Thyroid gland (tissue), 4 donors: ENCODE results near the gene WNT5B. TPM values are rescaled to one million over a fixed set of nuclear protein-coding genes. Genes with fewer than 3 reads are reported as not detected.

Experiments
- DNase-seq, 2 donors: peaks; one replicate each; pipeline ENCODE4 v3.0.0-alpha.2; 2019
- H3K27ac ChIP-seq, 3 donors: fragments of 200-600 bp; sonication (generic); 1 replicate in 2 of 3; 2 replicates in 1 of 3; pipeline ENCODE4 v1.5.1; 2016 to 2019; ENCODE audit warnings: mild to moderate bottlenecking in 1 of 3, moderate library complexity in 1 of 3
- H3K27me3 ChIP-seq: fragments of 200-600 bp; sonication (generic); one replicate; pipeline ENCODE4 v1.5.1; 2019
- H3K36me3 ChIP-seq, 2 donors: fragments of 200-600 bp; sonication (generic); one replicate each; pipeline ENCODE4 v1.5.1; 2016 to 2019
- H3K4me1 ChIP-seq, 2 donors: fragments of 200-600 bp; sonication (generic); one replicate each; pipeline ENCODE4 v1.5.1; 2017 to 2019
- H3K4me3 ChIP-seq, 3 donors: fragments of 200-600 bp; sonication (generic); replicated peaks in 1 of 3; 1 replicate in 2 of 3; 2 replicates in 1 of 3; pipeline ENCODE4 v1.5.1; 2016; ENCODE audit warnings: mild to moderate bottlenecking in 1 of 3
- H3K9me3 ChIP-seq: fragments of 200-600 bp; sonication (generic); one replicate; pipeline ENCODE4 v1.5.1; 2017
- POLR2A ChIP-seq, 2 donors: fragments of 450-650 bp; IDR thresholded peaks; one replicate each; pipeline ENCODE4 v1.6.1; 2017; ENCODE audit warnings: antibody characterized with exemption in 2 of 2, mild to moderate bottlenecking in 2 of 2, moderate library complexity in 1 of 2
- WGBS, 2 donors: methylation state at CpG; one replicate each; pipeline ENCODE4 v1.1.5; 2017; 5-methylcytosine and 5-hydroxymethylcytosine counted together
- intact Hi-C: fragments of 100-400 bp; cut with DNase I; formaldehyde crosslinking; loops from one replicate; pipeline ENCODE4 v1.15.1; 2023
- total RNA-seq, 4 donors: library from RNA; depleted of rRNA; stranded (reverse); fragments of >200 nt; gene quantifications; one replicate each; pipeline ENCODE4 v1.2.3, GENCODE V29; 2016
- TF ChIP-seq, protein P1 (sequence below), 6 experiments: fragments of 200-600 bp in 3 of 6; fragments of 450-650 bp in 3 of 6; sonication (generic) in 3 of 6; IDR thresholded peaks; one replicate each; pipeline ENCODE4 v1.5.1; 2016 to 2019; ENCODE audit warnings: antibody characterized with exemption in 6 of 6, mild to moderate bottlenecking in 2 of 6, inconsistent platforms in 1 of 6, moderate library complexity in 1 of 6

The WNT5B gene
- total RNA-seq, 4 donors from 2014 or later, result 0.78 to 4.3 (median 0.95) TPM

DNA sequence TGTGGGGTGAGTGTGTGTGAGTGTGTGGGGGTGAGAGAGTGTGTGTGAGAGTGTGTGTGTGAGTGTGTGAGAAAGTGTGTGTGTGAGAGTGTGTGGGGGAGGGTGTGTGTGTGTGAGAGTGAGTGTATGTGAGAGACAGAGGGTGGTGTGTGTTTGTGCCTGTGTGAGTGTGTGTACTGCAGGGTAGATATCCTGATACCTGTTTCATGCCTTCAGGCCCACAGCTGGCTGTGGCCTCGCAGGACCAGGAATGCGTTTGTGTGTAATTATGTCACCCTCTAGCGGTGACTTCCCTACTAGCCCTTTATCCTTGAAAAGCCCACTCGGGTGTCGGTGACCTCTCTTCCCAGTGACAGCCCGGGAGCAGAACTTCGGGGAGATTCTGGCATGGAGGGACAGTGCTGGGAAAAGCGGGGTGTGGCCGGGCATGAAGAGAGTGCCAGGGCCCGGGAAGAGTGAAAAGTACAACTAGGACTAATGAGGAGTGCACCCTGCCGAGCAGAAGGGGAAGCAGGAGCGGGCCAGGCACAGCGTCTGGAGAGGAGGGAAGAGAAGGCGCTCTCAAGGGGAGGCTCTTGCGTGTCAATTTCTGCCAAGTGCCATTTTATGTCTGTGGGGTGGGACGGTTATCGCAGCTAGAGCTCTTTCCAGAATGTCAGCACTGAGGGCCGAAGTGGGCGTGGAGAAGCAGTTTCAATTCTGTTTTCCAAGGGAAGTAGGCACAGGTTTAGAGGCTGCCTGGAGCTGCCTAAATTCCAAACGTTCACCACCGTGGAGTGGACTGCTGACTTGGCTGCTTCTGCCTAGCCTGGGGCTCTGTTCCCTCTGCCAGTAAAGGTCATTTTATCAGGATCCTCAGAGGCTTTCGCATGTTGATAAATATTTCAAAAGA is 23.7 kb upstream of the WNT5B start:
- Histone ChIP-seq H3K9me3 (no peaks in the 10 kb centered on the region), H3K4me1 (peaks cover 8 to 23% of the 10 kb centered on the region in 2 donors), H3K36me3 (no peaks in the 10 kb centered on the region), H3K4me3 (peak overlapping the region; percentile 12 to 22 (median 21)), H3K27ac (peak overlapping the region; percentile 90 to 91 (median 90)), H3K27me3 (no peaks in the 10 kb centered on the region)
- TF ChIP-seq, protein P1, sequence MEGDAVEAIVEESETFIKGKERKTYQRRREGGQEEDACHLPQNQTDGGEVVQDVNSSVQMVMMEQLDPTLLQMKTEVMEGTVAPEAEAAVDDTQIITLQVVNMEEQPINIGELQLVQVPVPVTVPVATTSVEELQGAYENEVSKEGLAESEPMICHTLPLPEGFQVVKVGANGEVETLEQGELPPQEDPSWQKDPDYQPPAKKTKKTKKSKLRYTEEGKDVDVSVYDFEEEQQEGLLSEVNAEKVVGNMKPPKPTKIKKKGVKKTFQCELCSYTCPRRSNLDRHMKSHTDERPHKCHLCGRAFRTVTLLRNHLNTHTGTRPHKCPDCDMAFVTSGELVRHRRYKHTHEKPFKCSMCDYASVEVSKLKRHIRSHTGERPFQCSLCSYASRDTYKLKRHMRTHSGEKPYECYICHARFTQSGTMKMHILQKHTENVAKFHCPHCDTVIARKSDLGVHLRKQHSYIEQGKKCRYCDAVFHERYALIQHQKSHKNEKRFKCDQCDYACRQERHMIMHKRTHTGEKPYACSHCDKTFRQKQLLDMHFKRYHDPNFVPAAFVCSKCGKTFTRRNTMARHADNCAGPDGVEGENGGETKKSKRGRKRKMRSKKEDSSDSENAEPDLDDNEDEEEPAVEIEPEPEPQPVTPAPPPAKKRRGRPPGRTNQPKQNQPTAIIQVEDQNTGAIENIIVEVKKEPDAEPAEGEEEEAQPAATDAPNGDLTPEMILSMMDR (IDR thresholded peaks at IDR 0.05), result peak; percentile 50 to 89 (median 78)
- peak in 1 of 2 donors; percentile 63 for TF ChIP-seq POLR2A (IDR thresholded peaks at IDR 0.05)
- peak; percentile 78 to 81 for DNase-seq
- intact Hi-C loops, result no loop called here
- 0 to 1% methylated on average over 22 of the region's 22 CpGs for WGBS, 2 donors

DNA sequence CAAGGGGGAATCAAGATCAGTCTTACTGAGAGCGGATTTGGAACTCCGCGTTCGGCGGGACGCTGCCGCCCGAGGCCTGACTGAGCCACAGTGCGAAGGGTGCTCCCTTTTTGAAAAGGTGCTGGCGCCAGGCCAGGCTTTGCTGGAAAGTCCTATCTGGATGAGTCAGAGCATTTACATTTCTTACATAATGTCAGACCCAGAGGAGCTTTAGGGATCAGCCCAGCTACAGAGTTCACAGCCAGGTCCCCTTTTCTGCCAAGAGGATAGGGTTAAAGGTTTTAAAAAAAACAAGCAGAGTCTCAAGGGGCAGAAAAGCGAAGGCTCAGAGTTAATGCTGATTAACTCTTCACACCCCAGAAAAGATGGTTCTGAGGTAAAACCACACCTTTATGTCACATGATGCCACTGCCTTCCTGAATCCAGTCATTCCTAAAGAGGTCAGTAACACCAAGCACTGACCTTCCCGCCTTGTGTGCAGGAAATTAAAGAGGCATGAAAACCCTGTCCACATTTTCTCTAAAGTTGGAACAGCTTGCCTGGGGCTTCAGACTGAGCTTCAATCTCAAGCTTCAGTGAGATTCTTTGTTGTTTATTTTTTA is 22.9 kb upstream of the WNT5B start:
- Histone ChIP-seq H3K4me1 (peaks cover 8 to 23% of the 10 kb centered on the region in 2 donors), H3K36me3 (no peaks in the 10 kb centered on the region), H3K27me3 (no peaks in the 10 kb centered on the region), H3K27ac (peak overlapping the region; percentile 90 to 91 (median 90)), H3K9me3 (no peaks in the 10 kb centered on the region), H3K4me3 (peak overlapping the region in 1 of 3 donors; percentile 22)
- TF ChIP-seq, protein P1 (IDR thresholded peaks at IDR 0.05), result no peak
- peak in 1 of 2 donors; percentile 59 for TF ChIP-seq POLR2A (IDR thresholded peaks at IDR 0.05)
- intact Hi-C loops, result no loop called here
- peak; percentile 93 to 94 for DNase-seq
- 5% methylated on average over 12 of the region's 12 CpGs for WGBS, 2 donors

GRCh38 chr12:1607940-1608712 is 20.9 kb upstream of the WNT5B start:
- WGBS, 2 donors, result 93% methylated on average over 3 of the region's 3 CpGs
- DNase-seq, result no peak
- Histone ChIP-seq H3K4me1 (peaks cover 18 to 39% of the 10 kb centered on the region in 2 donors), H3K36me3 (no peaks in the 10 kb centered on the region), H3K9me3 (no peaks in the 10 kb centered on the region), H3K4me3 (no peak overlapping the region), H3K27me3 (no peaks in the 10 kb centered on the region), H3K27ac (no peak overlapping the region)
- intact Hi-C loops, result no loop called here
- TF ChIP-seq, protein P1 (IDR thresholded peaks at IDR 0.05), result no peak
- no peak for TF ChIP-seq POLR2A (IDR thresholded peaks at IDR 0.05)

- intact Hi-C loops, result no loop called here
- H3K9me3 ChIP-seq, result no peaks in the 10 kb centered on the region
- H3K4me3 ChIP-seq, result no peak overlapping the region
- TF ChIP-seq, protein P1 (IDR thresholded peaks at IDR 0.05), result no peak
- no peak for TF ChIP-seq POLR2A (IDR thresholded peaks at IDR 0.05)
- no peak for DNase-seq
- no peak overlapping the region for H3K27ac ChIP-seq
- 63 to 71% methylated on average over 5 of the region's 5 CpGs for WGBS, 2 donors
- no peaks in the 10 kb centered on the region for H3K27me3 ChIP-seq
- no peaks in the 10 kb centered on the region for H3K36me3 ChIP-seq
- peaks cover 18 to 39% of the 10 kb centered on the region in 2 donors for H3K4me1 ChIP-seq
Observed at GRCh38 chr12:1608713-1609119, 20.3 kb upstream of the WNT5B start.
